ENCODE measurements around the gene RGMA.

DNA sequence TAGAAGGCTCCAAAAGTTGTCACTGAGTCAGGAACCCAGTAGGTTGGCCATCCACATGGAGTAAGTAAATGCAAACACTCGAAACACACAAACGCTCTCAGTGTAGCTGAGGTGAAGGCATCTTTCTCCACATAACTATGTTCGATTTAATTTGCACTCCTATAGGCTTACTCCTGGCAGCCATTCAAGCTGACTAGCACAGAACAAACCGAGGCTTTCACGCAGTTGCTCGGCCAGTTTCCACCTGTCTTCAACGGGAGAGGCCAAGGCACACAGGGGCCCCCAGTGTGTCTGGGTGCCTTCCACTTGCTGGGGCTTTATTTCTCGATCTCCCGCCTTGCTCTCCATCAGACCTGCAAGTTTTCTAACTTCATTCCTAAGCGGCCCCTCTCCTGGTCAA is 18.9 kb downstream of the RGMA start:
- TF ChIP-seq, protein P1, sequence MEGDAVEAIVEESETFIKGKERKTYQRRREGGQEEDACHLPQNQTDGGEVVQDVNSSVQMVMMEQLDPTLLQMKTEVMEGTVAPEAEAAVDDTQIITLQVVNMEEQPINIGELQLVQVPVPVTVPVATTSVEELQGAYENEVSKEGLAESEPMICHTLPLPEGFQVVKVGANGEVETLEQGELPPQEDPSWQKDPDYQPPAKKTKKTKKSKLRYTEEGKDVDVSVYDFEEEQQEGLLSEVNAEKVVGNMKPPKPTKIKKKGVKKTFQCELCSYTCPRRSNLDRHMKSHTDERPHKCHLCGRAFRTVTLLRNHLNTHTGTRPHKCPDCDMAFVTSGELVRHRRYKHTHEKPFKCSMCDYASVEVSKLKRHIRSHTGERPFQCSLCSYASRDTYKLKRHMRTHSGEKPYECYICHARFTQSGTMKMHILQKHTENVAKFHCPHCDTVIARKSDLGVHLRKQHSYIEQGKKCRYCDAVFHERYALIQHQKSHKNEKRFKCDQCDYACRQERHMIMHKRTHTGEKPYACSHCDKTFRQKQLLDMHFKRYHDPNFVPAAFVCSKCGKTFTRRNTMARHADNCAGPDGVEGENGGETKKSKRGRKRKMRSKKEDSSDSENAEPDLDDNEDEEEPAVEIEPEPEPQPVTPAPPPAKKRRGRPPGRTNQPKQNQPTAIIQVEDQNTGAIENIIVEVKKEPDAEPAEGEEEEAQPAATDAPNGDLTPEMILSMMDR (IDR thresholded peaks at IDR 0.05), result no peak
- no peak for TF ChIP-seq POLR2A (IDR thresholded peaks at IDR 0.05)
